Glomerular visceral epithelial cell (primary cell): Measurements from ENCODE around the gene CAPN7.
"Not testable (repeated sequence)": the region's sequence is repeated elsewhere in the genome, so short reads cannot be mapped to it uniquely, and the experiment has no call there.

Experiments
- DNase-seq: peaks from one replicate; pipeline ENCODE4 v3.0.0-alpha.2; 2016; ENCODE audit errors: extremely low spot score

CAPN7 gene

GRCh38 chr3:15205934-15206661 lies at the start of gene CAPN7:
CAPN7 (plus strand) TSS chr3:15206246; CDS start chr3:15206496, 250 bp downstream.
- peak; percentile 95 for DNase-seq

GRCh38 chr3:15157441-15157840 lies 48.6 kb upstream of the CAPN7 start:
- DNase-seq = no peak

DNA sequence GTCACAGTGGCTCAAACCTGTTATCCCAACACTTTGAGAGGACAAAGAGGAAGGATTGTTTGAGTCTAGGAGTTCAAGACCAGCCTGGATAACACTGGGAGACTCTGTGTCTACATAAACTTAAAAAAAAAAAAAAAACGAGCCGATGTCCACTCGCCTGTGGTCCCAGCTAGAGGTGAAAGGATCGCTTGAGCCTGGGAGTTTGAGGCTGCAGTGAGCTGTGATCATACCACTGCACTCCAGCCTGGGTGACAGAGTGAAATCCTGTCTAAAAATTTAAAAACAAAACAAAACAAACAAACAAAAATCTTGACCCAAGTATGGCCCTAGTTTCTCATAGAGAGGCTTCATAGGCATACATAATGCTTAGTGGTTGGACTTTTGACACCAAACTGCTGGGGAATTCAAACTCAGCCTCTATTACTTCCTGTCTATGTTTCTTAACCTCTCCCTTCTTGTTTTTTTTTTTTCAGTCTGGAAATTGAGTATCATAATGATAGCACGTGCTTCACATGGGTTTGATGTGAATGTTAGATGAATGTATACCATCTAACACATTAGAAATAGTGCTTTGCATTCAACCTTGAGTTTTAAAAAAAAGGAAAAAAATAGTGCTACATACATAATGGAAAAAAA lies 46.4 kb upstream of the CAPN7 start:
- no peak for DNase-seq

GRCh38 chr3:15160662-15161061 lies 45.4 kb upstream of the CAPN7 start:
- no peak for DNase-seq

GRCh38 chr3:15161133-15161532 lies 44.9 kb upstream of the CAPN7 start:
- DNase-seq = no peak

GRCh38 chr3:15163656-15164055 lies 42.4 kb upstream of the CAPN7 start:
- DNase-seq = not testable (repeated sequence)

GRCh38 chr3:15164340-15164739 lies 41.7 kb upstream of the CAPN7 start:
- DNase-seq = no peak

DNA sequence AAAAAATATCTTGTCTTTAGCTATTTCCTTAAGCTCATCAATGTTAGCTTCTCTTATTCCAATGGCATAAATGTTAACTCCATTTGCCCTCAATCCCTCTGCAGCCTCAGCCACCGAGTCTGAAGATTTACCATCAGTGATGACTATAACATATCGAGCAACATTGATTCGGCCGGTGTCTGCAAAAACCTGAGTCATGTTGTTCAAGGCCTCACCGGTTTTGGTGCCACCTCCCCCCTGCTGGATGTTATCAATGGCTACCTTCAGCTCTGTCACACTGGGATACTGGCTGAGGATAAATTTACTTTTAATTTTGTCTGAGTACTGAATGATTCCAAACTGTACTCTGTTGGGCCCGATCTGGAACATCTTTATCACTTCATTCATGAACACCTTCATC lies 41.0 kb upstream of the CAPN7 start:
- DNase-seq = no peak

DNA sequence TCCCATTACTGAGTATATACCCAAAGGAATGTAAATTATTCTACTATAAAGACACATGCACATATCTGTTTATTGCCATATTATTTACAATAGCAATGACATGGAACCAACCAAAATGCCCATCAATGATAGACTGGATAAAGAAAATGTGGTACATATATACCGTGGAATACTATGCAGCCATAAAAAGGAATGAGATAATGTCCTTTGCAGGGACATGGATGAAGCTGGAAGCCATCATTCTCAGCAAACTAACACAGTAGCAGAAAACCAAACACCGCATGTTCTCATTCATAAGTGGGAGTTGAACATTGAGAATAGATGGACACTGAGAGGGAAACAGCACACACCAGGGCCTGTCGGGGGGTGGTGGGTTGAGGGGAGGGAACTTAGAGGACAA lies 39.7 kb upstream of the CAPN7 start:
- DNase-seq = not testable (repeated sequence)

- no peak for DNase-seq
Observed at GRCh38 chr3:15171096-15171495, 35.0 kb upstream of the CAPN7 start.

DNA sequence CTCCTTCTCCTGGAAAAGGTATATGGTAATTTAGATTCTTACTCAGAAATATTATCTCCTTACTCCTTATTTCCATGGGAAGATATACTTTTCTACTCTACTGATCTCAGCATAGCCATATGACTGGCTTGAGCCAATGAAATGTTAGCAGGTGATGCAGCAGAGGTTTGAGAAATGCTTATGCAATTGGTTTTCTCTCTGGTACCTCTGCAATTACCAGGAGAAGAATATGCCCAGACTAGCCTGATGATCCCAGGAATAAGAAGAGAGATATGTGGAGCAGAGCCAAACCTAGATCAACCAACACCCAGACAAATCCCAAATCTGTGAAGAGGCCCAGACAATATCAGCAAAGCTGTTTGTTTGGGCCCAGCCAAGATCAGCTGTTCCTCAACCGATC lies 33.2 kb upstream of the CAPN7 start:
- no peak for DNase-seq

DNA sequence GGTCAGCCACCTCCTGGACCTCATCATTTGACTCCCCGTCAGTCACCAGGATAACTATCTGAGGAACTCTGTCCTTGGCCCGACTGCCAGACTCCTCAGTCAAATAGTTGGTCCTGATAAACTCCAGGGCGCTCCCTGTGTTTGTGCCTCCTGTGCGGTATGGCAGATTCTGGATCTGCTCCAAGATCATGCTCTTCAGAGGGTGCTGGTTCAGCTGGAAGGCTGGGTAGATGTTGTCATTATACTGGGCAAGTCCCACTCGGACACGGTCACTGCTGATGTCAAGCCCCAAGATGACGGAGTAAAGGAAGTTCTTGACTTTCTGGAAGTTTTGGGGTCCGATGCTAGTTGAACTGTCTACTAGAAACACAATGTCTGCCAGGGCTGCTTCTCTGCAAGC lies 31.1 kb upstream of the CAPN7 start:
- no peak for DNase-seq

DNA sequence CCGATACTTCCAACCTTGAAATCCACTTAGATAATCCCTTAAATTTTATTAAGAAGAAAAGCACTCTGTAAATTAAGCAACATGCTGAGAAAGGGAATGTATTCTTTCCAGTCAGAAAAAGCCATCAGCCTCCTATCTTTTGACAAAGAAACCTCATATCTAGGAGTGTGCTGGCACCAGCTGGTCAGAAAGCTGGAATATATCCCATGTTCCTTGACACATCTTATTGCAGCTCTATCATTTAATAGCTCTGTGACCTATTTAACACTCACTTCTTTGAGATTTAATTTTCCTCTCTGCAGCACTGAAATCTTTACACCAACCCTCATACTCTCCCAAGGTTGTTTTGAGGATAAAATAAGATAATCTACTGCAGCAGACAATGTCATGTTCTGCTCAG lies 30.4 kb upstream of the CAPN7 start:
- DNase-seq = no peak

- DNase-seq = no peak
Observed at GRCh38 chr3:15180042-15180611, 25.9 kb upstream of the CAPN7 start.

DNA sequence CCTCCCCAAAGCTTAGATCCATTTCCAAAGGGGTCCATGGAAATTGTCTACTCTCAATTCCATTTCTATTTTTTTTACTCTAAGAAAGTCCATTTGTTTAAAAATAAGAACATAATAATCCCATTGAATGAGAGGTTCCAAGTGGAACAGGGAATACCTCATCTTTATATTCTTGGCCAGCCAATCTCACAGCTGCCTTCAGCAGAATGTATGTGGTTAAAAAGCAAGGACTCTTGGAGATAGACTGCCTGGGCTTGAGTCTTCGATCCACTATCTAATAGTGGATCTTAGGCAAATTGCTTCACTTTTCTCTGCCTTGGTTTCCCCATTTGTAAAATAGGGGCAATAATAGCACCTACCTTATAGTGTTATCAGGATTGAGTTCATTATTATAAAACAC lies 24.5 kb upstream of the CAPN7 start:
- no peak for DNase-seq

- DNase-seq = no peak
Observed at GRCh38 chr3:15181963-15182362, 24.1 kb upstream of the CAPN7 start.

GRCh38 chr3:15183011-15183410 lies 23.0 kb upstream of the CAPN7 start:
- DNase-seq = no peak

GRCh38 chr3:15185404-15185803 lies 20.6 kb upstream of the CAPN7 start:
- DNase-seq = no peak

DNA sequence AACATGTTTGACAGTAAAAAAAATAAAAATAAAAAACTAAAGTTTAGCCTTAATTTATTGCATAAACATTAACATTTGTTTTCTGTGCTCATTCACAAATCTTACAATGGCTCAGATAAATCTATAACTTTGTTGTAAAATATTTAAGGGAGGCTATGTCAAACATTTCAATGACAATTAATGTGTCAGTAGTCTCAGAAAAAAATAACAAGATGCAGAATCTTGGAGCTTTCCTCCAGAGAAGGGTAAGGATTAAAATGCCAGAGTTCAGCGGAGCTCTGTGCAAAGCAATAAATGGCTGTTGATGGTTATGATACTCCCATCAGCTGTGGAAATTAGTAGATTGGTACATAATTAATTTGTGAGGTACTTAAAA lies 20.0 kb upstream of the CAPN7 start:
- no peak for DNase-seq

GRCh38 chr3:15186477-15187164 lies 19.4 kb upstream of the CAPN7 start:
- DNase-seq = not testable (repeated sequence)

DNA sequence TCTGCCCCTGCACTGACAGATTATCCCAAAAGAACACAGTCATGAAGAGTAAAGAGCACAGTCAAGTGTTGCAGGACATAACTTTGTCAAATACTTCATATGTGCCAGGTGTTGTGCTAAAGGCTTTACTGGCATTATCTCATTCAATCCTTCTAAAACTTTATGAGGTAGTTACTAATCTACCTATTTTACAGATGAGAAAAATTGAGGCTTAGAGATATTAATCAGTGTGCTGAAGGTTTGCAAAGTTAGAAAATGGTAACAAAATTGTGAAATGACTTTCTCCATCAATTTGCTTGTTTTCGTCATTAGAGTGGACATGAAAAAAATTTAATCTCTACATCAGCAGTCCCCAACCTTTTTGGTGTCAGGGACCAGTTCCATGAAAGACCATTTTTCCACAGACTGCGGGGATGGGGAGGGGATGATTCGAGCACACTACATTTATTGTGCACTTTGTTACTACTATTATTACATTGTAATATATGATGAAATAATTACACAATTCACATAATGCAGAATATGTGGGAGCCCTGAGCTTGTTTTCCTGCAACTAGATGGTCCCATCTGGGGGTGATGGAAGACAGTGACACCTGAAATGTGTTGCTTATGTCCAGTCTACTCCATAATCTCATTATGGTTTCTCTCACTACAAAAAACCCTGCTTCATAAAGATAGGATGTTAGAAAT lies 8.6 kb upstream of the CAPN7 start:
- DNase-seq = no peak

DNA sequence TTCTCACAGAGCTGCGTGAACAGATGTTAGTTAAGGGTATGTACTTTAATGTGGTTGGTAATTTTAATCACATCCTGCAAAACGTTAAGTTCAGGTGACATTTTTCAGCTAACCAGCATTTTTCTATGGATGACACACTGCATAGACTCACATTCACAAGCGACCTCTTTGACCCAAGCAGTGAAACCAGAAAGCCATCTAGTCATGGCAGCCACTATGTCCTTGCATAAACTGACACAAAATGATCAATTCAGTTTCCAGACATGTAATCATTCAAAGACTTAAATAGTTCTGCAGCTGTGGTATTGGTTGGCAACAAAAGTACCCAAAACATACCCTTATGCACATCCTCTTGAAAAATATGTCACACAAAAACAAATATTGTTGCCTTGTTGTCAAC lies 7.4 kb upstream of the CAPN7 start:
- DNase-seq = no peak
